Peyer's patch (tissue), 4 donors: ENCODE results near the gene PTGES3L.

ENCODE experiments used
- CTCF ChIP-seq, 6 experiments: fragments of 450-650 bp in 4 of 6; fragments of 200-600 bp in 2 of 6; sonication (generic) in 1 of 6; IDR thresholded peaks; one replicate each; pipeline ENCODE4 v1.5.1; 2017 to 2019; ENCODE audit warnings: antibody characterized with exemption in 6 of 6, mild to moderate bottlenecking in 3 of 6, moderate library complexity in 1 of 6
- POLR2A ChIP-seq, 2 donors: fragments of 450-650 bp; IDR thresholded peaks; one replicate each; pipeline ENCODE4 v1.5.1; 2017; ENCODE audit warnings: antibody characterized with exemption in 2 of 2, mild to moderate bottlenecking in 2 of 2, moderate library complexity in 2 of 2

- TF ChIP-seq CTCF (IDR thresholded peaks at IDR 0.05) (no peak), POLR2A (IDR thresholded peaks at IDR 0.05) (no peak)
These were observed 59.0 kb downstream of the PTGES3L start for GRCh38 chr17:42920922-42921321.
